GM10847 (cell line): Measurements from ENCODE around the gene RAP1GAP.

Experiments
- POLR2A ChIP-seq: IDR thresholded peaks from 2 replicates; pipeline ENCODE4 v1.6.1; 2011; ENCODE audit not compliant: insufficient read length; ENCODE audit errors: extremely low read depth

The RAP1GAP gene

DNA sequence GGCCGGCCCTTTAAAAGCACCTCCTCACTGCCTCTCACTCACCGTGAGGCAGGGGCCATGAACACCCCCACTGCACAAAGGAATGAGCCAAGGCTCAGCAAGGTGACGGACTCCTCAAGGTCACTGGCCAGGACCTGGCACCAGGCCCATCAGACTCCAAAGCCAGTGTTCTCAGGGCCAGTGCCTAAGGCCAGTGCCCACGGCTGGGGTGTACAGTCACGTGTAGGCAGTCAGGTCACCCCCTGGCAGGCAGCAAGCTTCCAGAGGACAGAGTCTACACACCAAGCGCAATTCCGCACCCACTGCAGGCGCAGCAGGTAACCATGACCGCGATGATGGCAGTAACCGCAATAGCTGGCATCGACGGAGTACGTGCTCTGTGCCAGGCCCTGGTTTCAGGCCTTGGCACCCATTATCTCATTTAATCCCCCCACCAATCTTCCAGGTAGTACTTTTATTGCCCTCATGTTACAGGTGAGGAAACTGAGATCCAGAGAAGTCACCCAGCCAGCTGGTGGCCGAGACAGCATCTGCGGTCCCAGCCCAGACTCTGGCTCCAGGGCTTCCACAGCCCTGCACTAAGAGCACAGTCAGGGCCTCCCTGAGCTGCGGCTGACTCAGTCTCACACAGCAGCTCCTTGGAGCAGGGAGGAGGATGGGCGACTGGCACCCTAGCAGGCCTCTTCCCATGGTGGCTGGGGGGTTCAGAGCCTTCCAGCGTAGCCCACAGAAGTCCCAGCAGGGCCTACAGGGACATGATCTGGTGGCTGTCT lies 27.0 kb downstream of the RAP1GAP start:
- TF ChIP-seq POLR2A: no peak

DNA sequence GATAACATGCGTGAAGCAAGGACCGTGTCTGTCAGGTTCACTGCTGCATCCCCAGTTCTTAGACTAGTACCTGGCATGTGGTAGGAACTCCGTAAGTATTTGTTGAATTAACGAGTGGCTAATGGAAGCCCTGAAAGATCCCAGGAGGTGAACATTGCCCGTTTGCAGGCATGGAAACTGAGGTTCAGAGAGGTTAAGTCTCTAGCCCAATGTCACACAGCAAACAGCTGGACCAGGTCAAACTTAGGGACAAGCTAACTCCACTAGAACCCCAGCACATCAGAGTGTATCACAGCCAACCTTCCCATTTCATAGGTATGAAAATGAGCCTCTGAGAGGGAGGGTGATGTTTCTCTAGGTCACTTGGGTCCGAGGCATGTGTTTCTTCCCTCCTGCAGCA lies 27.6 kb downstream of the RAP1GAP start:
- no peak for TF ChIP-seq POLR2A

GRCh38 chr1:21641076-21641475 lies 28.1 kb downstream of the RAP1GAP start:
- no peak for TF ChIP-seq POLR2A

DNA sequence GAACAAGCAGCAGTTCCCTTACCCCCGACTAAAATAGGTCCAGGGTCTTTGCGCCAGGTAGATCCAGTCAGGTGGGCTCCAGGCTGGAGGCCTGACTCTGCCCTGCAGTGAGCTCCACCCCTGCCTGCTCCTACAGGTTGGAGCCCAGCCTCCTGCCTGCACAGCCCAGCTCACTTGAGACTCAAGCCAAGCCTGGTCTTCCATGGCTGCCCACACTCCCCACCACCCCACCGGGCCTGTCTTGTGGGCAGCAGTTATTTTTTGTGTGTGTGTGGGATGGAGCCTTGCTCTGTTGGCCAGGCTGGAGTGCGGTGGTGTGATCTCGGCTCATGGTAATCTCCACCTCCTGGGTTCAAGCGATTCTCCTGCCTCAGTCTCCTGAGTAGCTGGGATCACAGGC lies 28.5 kb downstream of the RAP1GAP start:
- TF ChIP-seq POLR2A: no peak

DNA sequence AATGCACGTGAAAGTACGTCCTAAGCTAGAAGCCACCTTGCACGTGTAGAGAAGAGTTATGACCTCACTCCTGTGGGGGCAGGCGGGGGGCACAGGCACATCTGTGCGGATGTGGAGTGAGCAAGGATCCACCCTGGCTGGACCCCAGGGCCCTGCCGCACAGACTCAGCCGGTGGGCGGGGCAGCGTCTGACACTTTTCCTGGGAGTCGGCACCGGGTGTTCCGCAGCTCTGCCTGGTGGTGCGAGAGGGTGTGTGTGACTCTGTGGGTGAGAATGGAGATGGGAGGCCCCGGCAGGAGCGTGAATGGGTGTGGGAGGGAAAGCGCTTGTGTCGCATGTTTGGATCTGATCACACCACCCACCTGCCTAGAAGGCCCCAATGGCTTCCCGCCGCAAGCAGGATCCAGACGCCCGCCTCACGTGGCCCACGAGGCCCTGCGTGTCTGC lies 29.5 kb downstream of the RAP1GAP start:
- TF ChIP-seq POLR2A: no peak

GRCh38 chr1:21638531-21639341 lies 30.4 kb downstream of the RAP1GAP start:
- no peak for TF ChIP-seq POLR2A

DNA sequence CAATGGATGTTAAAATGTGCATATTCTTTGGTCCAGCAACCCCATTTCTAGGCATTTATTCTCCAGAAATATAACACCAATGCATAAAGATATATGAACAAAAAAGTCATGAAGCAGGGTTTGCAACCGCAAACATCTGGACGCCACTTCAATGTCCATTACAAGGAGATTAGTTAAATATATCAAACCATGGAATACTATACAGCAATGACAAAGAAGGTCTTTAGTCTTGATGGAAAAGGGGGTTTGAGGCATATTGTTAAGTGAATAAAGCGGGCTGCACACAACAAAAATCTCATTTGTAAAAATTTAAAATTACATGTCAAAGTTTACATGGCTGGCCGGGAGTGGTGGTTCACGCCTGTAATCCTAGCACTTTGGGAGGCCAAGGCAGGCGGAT lies 31.6 kb downstream of the RAP1GAP start:
- no peak for TF ChIP-seq POLR2A

DNA sequence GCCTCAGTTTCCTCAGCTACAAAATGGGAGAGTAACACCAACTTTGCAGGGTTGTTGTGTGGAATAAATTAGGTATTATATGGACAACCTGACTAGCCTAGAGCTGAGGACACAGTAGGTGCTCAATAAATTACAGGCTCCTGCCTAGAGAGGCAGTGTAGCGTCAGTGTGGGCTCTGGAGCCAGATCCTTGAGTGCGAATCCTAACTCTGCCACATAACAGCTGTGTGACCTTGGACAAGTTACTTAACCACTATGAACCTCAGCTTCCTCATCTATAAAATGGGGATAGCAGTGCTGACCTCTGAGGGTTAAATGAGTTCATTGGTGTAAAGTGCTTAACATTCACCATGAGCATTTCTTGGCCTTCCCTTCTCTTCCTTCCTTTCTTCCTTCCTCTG lies 33.1 kb downstream of the RAP1GAP start:
- no peak for TF ChIP-seq POLR2A

DNA sequence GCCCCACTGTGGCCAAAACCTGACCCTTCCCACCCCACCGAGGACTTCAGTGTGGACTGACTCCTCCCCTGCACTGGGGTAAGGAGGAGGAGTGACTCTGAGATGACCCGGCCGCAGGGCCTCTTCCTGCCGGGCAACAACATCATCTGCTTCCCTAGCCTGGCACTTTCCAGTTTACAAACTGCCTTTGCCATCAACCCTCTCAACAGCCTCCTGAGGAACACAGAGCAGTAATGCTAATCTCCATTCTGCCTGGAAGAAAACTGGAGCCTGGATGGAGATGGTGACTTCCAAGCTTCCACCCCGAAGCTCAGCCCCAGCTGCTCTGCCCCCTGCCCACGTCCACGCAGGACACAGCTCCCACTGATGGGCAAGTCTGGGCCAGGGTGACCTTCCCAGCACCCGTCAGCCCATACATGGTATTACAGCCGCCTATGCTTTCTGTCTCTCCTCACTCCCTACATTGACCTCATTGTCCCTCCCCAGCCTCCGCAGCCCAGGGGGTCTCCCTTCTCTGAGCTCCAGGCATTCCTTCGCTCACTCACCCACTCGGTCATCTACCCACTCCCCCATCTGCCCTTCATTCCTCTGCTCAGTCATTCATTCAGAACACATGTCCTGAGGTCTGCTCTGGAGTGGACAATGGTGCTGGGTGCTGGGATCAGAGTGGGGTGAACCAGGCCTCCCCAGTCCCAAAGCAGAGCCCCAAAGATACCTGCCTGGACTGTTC lies 34.2 kb downstream of the RAP1GAP start:
- no peak for TF ChIP-seq POLR2A

DNA sequence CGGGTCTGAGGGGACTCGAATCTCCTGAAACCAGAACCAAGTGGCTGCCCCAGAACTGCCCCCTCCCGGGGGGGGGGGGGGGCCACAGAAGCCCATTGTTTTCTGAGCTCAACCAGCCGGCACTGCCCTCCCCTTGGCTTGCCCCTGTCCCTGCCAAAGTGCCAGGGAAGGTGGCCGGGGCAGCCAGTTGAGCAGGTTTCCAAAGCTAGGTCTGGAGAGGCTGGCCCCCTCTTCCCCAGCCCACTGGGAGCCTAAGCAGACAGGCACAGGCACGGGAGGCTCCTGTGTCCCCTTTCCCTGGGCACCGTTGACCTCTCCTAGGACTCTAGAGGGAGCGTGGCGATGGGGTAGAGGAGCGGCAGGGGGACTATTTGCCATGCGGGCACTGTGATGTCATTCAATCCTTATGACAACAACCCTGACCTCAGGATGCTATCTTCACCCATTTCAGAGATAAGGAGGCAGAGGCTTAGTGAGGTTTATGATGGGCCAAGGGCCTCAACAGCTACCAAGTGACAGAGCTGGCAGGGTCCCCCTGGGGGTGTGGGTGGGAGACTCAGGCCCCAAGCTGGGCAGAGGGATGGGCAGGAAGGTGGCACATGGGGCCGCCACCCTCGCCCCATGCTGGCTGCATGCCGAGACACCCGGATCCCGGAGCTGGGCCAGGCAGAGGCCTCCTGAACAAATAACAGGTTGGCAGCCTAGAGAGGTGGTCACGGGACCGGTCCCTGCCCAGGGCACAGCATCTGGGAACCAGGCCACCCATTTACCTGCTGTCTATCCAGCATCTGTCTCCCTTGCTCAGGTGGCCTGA lies 35.0 kb downstream of the RAP1GAP start:
- no peak for TF ChIP-seq POLR2A

DNA sequence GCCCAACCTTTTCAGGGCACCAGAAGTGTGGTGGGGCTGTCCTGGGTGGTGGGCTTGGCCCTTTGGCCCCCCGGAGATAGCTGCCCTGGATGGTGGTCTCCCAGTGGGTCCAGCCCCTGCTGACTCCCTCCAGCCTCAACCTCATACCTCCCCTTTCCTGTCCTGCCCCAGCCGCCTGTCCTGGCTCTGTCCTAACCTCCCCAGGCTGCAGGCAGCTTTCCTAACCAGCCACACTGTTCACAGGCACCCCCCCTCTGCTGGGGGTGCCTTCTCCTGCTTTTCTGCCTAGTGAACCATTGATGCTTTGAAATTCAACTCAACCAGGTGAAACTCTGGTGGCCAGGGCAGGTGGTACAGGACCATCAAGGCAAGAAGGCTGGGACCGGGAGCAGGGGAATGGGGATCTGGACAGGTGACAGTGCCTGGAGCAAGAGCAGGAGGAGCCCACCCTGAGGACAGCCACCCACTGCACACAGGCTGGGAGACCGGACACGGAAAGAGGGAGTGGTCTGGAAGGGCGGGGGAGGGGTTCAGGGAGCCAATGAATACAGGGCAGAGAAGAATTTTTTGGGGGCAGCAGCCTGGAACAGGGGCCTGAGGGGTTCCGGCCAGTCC lies 35.9 kb downstream of the RAP1GAP start:
- no peak for TF ChIP-seq POLR2A

- TF ChIP-seq POLR2A: no peak
Observed at GRCh38 chr1:21631944-21632887, 36.9 kb downstream of the RAP1GAP start.

- no peak for TF ChIP-seq POLR2A
Observed at GRCh38 chr1:21630571-21631343, 38.4 kb downstream of the RAP1GAP start.
